GM21515 (cell line): ENCODE data around the gene CCDC107.
A peak's percentile ranks its signal among the peaks of the same experiment; 100 is the strongest.

ENCODE experiments used
- ATAC-seq: cut with Tn5 transposase; IDR thresholded peaks from one replicate; pipeline ENCODE4 v1.9.1; 2021; ENCODE audit not compliant: unreplicated experiment

CCDC107 gene

DNA sequence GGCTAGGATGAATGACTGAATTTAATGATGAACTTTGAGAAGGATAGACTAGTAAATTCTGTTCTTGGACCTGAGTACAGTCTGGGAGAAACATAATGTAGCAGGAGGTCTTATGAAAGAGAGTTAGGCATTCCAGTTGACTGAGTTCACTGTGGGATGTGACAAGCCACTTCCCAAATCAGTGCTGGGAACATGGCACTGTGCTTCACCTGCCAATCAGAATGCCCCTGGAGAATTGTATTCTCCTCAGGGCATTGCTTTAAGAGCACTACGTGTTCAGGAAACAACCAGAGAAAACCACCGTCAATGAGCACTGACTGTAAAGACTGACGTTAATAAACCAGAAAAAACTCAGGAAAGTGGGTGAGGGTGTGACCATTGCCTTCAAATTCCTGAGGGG is 1.2 kb downstream of the CCDC107 start:
- no peak for ATAC-seq

DNA sequence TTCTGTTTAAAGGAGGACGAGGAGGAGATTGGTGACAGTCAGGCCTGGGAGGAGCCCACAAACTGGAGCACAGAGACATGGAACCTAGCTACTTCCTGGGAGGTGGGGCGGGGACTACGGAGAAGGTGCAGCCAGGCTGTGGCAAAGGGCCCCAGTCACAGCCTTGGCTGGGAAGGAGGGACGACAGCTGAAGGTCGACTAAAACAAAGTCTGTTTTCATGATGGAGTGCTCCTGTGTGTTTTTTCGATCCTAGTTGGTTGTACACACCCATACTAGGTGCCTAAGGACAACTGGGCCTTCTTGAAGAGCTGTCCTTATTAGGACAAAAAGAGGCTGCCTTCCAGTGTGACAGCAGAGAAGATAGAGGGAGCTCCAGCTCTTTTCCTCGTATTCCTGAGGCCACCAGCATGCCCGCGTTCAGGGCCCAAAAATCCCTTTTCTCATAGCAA is 2.9 kb downstream of the CCDC107 start:
- ATAC-seq = no peak

DNA sequence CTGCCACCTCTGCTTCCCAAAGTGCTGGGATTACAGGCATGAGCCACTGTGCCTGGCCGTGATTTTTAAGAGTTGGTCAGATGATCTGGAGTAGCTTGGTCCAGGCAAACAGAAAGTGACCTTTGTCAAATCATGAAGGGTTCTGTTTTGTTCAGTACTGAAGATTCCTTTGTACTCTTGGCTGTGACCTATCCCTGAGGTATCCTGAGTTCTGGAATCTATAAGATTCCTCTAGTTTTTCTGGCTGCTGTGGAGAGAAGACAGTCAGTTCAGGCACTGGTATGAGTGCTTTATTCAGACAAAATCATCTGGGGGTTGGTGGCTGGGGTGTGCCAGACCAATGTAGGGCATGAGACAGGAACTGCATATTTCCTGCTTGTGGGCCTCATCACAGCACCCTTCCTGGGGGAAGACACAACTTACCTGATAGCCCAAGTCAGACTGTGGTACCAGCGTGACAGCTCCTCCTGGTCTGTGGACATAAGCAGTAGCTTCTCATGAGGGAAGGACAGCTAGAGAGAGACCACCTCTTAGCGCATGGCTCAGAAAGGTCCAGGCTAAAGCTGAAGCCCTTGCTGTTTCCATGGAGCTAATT is 3.8 kb downstream of the CCDC107 start:
- no peak for ATAC-seq

DNA sequence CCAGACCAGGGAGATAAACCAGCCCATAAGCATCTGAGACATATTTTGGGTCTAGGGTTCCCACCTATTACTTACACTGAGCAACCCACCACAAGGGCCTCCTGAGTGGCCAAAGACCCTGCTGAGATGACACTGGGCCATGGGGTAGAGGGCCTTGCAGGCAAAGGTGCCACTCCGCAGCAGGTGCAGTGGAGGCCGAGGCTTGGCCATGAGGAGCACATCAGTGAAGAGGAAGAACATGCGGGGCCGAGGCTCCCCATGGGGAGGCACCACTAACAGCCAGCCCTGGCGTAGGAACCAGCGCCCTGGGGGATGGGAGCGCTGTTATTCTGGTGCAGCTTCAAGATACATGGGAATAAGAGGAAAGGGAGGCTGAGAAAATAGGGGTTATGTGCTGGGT is 4.3 kb downstream of the CCDC107 start:
- ATAC-seq = no peak

DNA sequence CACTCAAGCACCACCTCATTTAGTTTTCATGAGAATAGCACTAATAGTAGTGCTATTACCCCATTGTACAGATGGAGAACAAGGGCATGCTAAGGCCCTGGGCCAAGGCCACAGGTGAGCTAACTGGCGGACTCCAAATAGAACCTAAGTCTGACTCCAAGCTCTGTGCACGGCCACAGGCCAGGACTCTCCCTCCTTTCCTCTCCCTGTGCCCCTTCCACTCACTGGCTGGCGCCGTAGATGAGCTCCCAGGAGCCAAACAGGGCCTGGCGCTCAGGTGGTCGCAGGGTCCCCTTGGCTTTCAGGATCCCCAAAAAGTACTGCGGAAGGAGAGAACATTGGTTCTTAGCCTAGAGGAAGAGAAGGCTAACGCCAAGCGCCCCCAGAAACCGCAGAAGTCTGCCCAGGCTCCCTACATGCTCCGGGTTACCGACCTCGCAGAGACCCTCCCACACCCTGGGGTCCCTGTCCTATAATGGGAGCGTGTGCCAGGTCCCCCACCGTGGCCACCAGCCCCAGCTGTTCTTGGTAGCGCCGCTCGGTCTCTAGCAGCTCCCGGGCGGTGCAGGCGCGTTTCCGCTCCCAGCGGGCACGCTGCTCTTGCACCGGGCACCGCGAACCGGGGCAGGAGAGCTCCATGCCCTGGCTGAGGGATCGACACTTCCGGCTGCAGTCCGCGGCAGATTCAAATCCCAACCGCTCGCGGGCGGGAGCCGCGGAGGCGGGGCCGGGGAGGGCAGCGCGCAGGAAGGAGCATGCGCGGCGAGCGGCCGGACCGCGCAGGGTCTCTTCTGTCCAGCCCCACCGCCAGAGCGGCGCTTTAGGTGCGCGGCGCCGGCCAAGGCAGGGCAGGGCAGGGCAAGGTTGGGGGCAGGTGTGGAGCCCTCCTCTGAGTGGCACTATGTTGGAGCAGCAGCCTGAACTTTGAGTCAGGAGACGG is 6.7 kb downstream of the CCDC107 start, which contains the start of gene ARHGEF39:
ARHGEF39 (minus strand) TSS at position 665 of the 940 bp plus-strand sequence; CDS start at position 639, 26 bp downstream.
- ATAC-seq = peak; percentile 61

DNA sequence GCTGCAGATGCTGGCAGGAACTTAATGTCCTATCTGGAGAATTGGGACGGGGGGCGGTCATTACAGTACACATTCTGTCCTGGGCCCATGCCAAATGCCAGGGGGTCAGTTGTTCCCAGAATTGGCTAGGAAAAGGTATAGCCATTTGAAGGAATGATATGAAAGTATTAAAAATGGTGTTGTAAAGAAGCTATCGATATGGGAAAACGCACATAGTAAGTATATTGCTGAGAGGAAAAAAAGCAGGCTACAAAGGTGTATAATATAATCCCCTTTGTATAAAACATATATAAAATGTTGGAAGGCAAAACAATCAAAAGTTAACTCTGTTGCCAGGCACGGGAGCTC is 7.4 kb downstream of the CCDC107 start:
- ATAC-seq = no peak

DNA sequence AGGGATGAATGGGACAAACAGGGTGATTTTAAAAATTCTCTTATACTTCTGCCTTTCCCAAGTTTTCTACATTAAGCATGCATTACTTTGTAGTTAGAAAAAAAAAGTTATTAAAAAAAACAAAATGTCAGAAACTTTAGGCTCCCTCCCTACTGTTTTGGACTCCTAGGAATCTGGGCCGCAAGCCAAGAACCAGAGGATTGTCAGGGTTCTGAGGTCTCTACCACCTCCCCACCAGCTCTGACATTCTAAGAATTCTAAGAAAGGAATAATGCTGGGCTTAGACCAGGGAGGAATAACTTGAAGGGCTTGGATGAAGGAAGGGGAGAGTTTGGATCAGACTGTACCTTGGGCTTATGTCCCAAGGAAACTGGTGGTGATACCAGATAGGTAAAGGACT is 8.0 kb downstream of the CCDC107 start:
- no peak for ATAC-seq

DNA sequence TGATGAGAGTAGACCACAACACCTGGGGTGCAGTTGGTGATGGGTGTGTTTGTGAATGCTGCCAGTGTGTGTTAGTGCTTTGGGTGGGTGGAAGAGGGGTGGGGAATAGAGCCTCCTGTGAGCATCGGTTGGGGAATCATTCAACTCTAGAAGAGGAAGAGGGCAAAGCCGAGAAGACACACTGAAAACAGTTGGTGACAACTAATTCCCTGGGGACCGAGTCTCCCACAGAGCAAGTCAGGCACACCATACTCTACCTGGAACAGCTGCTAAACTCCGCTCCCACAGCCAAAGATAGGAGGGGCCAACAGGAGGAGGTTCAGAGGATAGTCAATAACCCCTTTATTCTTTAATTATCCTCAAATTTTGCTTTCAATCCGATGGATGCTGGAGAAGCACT is 8.5 kb downstream of the CCDC107 start:
- ATAC-seq = no peak

DNA sequence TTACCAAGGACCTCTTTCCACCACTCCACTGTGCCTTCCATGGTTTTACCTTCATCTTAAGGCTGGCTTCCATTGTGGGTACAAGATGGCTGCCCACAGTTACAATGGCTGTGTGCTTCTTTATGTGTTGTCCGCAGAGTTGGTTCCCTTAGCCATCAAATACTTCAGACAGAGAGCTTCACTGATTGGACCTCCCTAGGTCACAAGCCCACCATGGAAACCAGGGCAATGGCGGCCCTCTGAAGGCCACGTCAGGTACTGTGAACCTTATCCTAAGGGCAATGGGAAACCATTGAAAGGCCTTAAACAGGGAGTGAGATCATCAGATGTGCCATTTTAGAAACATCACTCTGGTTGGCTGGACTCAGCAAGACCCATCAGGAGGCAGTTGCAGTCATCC is 9.8 kb downstream of the CCDC107 start:
- ATAC-seq = no peak

DNA sequence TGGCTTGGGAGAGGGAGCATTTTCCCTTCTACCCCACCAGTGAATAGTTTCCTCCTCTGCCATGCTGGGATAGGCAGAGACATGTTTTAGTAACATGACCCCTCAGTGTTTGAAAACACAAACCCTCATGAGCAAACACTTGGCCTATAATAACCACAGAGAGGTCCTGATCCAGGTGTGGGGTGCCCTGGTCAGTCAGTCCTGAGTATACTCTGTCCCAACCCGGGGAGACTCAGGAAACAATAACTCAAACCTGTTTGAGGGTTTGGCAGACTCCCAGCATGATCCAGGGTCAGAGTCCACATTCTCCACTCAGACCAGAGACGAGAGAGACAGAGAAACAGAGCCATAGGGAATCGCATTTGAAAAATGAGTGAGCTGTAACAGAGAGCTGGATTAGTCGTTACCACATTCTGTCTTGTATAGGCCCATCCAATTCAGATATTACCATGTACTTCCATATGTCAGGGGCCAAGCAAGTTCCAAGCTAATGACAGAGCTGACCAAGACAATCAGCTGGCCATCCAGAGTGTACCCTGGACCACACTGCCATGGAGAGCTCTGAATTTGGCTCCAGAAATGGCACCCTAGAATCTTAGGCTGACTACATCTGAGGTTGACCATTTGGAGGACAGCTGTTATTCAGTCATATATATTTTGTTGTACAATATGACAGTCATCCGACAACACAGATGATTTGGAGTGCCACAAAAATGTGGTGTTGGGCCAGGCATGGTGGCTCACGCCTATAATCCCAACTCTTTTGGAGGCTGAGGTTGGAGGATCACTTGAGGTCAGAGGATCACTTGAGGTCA is 11.4 kb downstream of the CCDC107 start:
- no peak for ATAC-seq

DNA sequence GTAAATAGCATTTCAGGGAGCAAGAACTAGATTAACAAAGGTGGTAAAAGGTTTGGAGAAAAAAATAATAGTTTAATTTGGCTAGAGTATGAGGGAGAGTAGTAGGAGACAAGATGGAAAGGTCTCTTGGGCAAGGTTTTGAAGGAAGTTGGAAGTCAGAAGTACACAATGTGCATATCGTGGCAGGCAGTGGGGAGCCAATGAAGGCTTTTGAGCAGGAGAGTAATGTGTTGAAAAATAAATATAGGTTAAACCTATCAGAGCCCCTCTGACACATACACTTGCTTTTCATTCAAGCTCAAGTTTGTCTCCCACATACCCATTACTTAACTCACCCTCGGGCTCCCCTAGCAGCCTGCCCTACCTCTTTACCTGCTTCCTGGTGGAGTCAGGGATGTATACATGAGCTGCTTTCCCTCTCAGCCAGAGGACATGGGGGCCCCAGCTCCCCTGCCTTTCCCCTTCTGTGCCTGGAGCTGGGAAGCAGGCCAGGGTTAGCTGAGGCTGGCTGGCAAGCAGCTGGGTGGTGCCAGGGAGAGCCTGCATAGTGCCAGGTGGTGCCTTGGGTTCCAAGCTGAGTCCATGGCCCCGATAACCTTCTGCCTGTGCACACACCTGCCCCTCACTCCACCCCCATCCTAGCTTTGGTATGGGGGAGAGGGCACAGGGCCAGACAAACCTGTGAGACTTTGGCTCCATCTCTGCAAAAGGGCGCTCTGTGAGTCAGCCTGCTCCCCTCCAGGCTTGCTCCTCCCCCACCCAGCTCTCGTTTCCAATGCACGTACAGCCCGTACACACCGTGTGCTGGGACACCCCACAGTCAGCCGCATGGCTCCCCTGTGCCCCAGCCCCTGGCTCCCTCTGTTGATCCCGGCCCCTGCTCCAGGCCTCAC is 15.3 kb downstream of the CCDC107 start, which contains the start of gene CA9:
CA9 (plus strand) TSS at position 797 of the 893 bp plus-strand sequence; CDS start at position 829, 32 bp downstream.
- no peak for ATAC-seq

DNA sequence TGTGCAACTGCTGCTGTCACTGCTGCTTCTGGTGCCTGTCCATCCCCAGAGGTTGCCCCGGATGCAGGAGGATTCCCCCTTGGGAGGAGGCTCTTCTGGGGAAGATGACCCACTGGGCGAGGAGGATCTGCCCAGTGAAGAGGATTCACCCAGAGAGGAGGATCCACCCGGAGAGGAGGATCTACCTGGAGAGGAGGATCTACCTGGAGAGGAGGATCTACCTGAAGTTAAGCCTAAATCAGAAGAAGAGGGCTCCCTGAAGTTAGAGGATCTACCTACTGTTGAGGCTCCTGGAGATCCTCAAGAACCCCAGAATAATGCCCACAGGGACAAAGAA is 15.9 kb downstream of the CCDC107 start:
- ATAC-seq = no peak

DNA sequence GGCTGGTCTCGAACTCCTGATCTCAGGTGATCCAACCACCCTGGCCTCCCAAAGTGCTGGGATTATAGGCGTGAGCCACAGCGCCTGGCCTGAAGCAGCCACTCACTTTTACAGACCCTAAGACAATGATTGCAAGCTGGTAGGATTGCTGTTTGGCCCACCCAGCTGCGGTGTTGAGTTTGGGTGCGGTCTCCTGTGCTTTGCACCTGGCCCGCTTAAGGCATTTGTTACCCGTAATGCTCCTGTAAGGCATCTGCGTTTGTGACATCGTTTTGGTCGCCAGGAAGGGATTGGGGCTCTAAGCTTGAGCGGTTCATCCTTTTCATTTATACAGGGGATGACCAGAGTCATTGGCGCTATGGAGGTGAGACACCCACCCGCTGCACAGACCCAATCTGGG is 17.1 kb downstream of the CCDC107 start:
- ATAC-seq = no peak

DNA sequence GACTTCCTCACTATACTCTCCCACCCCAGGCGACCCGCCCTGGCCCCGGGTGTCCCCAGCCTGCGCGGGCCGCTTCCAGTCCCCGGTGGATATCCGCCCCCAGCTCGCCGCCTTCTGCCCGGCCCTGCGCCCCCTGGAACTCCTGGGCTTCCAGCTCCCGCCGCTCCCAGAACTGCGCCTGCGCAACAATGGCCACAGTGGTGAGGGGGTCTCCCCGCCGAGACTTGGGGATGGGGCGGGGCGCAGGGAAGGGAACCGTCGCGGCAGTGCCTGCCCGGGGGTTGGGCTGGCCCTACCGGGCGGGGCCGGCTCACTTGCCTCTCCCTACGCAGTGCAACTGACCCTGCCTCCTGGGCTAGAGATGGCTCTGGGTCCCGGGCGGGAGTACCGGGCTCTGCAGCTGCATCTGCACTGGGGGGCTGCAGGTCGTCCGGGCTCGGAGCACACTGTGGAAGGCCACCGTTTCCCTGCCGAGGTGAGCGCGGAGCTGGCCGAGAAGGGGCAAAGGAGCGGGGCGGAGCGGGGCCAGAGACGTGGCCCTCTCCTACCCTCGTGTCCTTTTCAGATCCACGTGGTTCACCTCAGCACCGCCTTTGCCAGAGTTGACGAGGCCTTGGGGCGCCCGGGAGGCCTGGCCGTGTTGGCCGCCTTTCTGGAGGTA is 17.8 kb downstream of the CCDC107 start:
- ATAC-seq = no peak

DNA sequence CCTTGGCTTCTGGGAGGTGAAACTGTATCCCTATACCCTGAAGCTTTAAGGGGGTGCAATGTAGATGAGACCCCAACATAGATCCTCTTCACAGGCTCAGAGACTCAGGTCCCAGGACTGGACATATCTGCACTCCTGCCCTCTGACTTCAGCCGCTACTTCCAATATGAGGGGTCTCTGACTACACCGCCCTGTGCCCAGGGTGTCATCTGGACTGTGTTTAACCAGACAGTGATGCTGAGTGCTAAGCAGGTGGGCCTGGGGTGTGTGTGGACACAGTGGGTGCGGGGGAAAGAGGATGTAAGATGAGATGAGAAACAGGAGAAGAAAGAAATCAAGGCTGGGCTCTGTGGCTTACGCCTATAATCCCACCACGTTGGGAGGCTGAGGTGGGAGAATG is 21.0 kb downstream of the CCDC107 start:
- ATAC-seq = no peak

DNA sequence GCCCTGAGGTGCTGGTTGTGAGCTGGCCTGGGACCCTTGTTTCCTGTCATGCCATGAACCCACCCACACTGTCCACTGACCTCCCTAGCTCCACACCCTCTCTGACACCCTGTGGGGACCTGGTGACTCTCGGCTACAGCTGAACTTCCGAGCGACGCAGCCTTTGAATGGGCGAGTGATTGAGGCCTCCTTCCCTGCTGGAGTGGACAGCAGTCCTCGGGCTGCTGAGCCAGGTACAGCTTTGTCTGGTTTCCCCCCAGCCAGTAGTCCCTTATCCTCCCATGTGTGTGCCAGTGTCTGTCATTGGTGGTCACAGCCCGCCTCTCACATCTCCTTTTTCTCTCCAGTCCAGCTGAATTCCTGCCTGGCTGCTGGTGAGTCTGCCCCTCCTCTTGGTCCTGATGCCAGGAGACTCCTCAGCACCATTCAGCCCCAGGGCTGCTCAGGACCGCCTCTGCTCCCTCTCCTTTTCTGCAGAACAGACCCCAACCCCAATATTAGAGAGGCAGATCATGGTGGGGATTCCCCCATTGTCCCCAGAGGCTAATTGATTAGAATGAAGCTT is 21.8 kb downstream of the CCDC107 start:
- ATAC-seq = no peak

DNA sequence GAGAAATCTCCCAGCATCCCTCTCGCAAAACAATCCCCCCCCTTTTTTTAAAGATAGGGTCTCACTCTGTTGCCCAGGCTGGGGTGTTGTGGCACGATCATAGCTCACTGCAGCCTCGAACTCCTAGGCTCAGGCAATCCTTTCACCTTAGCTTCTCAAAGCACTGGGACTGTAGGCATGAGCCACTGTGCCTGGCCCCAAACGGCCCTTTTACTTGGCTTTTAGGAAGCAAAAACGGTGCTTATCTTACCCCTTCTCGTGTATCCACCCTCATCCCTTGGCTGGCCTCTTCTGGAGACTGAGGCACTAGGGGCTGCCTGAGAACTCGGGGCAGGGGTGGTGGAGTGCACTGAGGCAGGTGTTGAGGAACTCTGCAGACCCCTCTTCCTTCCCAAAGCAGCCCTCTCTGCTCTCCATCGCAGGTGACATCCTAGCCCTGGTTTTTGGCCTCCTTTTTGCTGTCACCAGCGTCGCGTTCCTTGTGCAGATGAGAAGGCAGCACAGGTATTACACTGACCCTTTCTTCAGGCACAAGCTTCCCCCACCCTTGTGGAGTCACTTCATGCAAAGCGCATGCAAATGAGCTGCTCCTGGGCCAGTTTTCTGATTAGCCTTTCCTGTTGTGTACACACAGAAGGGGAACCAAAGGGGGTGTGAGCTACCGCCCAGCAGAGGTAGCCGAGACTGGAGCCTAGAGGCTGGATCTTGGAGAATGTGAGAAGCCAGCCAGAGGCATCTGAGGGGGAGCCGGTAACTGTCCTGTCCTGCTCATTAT is 22.4 kb downstream of the CCDC107 start:
- ATAC-seq = peak; percentile 55

DNA sequence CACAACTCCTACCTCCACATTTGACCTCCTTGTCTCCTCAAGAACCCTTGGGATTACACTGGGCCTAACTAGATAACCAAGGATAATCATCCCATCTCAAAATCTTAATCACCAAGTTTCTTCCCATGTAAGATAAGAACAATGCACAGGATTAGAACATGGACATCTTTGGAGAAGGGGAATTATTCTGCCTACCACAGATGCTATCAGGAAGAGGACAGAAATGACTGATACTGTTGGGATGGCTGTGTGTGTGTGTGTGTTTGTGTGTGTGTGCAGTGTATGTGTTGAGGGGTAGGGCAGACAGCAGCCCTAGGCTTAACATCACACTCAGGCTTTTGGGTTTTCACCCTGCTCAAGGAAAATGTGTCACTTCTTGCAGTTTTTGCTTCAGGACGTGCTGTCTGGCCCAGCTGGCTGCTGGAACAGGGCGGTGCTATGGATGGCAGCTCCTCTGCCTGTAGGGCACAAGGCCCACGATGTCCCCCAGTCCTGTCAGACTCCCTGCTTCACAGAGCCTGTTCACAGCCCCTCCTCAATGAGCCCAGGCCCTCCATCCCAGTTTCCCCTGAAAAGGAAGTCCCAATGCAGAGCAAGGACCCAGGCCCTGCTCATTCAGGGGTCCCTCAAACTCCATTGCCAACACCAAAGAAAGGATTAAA is 23.4 kb downstream of the CCDC107 start:
- no peak for ATAC-seq
